ENCODE measurements around the gene PACS1. TPM values are rescaled to one million over a fixed set of nuclear protein-coding genes. Genes with fewer than 3 reads are reported as not detected.

PACS1 gene
- total RNA-seq, 1 experiment from 2014 or later: 41.1 TPM

DNA sequence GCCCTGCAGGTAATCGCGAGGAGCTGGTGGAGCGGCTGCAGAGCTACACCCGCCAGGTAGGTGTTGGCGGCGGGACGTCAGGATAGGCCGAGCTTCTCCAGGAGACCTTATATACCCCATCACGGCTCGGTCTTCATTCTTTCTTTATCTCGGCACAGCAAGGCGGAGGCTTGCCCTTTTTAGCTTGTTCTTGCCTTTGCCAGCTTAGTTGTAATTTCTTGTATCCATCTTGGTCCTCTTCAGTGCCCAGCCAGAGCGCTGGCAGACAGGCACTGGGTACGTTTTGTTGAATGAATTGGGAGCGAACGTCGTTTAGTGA is 17.4 kb upstream of the PACS1 start:
- POLR2A ChIA-PET: interaction anchor here (1.0 to 1.8 kb wide), 3 partner anchors 41 to 161 kb away, joined by 3 to 5 read pairs (median 3); partner anchors contain the start of genes BANF1 and EIF1AD
- ATAC-seq (no peak), DNase-seq (ENCODE audit: low read depth, low spot score) (no peak)
- intact Hi-C loops (cut with micrococcal nuclease): loop anchor here (1.0 kb wide), 1 partner anchor 51 kb away; no protein-coding TSS in a partner anchor
- CTCF ChIA-PET: interaction anchor here (0.9 to 1.0 kb wide), 2 partner anchors 30 to 120 kb away, joined by 3 to 4 read pairs; no protein-coding TSS in a partner anchor
- H3K9me2 ChIP-seq (ENCODE audit: insufficient read depth): no peaks in the 10 kb centered on the region
- peaks cover 28 to 31% of the 10 kb centered on the region in 2 experiments for H3K36me3 ChIP-seq (ENCODE audit: control insufficient read depth in 1 of 2, insufficient read depth in 2 of 2, low read length in 2 of 2)
- H3K4me3 ChIP-seq (replicated peaks in 1 of 2; ENCODE audit: low read depth in 1 of 2, low read length in 2 of 2): peak overlapping the region; percentile 79 to 100
- RAD21 ChIA-PET (ENCODE audit: low non-redundant PET in 1 of 2, low total read pairs in 2 of 2, uncharacterized antibody in 2 of 2, unreplicated experiment in 2 of 2): no interaction called here
- H3K4me2 ChIP-seq (ENCODE audit: low read length): peak overlapping the region; percentile 92
- H2AFZ ChIP-seq (ENCODE audit: low read depth, low read length, poor library complexity, severe bottlenecking): no peak overlapping the region
- peaks cover 19 to 21% of the 10 kb centered on the region in 2 experiments for H3K4me1 ChIP-seq (ENCODE audit: control insufficient read depth in 1 of 2, insufficient read depth in 2 of 2, low read length in 2 of 2)
- H3K27me3 ChIP-seq (ENCODE audit: insufficient read depth, low read length): no peaks in the 10 kb centered on the region
- no TSS peak for BruUV-seq (replicated peaks)
- H3K79me2 ChIP-seq (ENCODE audit: insufficient read depth, low read length): peaks cover 50% of the 10 kb centered on the region
- TF ChIP-seq POLR2AphosphoS5 (IDR thresholded peaks at IDR 0.05; ENCODE audit: low read depth, low read length) (no peak), ZFX (IDR thresholded peaks at IDR 0.05) (peak; percentile 67; the same call in 1 of the 2 replicates), CBX3 (IDR thresholded peaks at IDR 0.05; ENCODE audit: low read depth) (no peak), JUND (IDR thresholded peaks at IDR 0.05) (no peak), TCF7L2 (IDR thresholded peaks at IDR 0.05; ENCODE audit: borderline replicate concordance, extremely low read depth, insufficient read depth, insufficient read length) (no peak), ZNF274 (IDR thresholded peaks at IDR 0.05; ENCODE audit: low read depth, low read length) (no peak)
- H4K20me1 ChIP-seq (ENCODE audit: insufficient read depth): no peaks in the 10 kb centered on the region
- H3K27ac ChIP-seq (ENCODE audit: low read depth, low read length): peak overlapping the region; percentile 62
- H3K9ac ChIP-seq (ENCODE audit: low read length): peak overlapping the region; percentile 79
- H3K9me3 ChIP-seq (ENCODE audit: control insufficient read depth in 1 of 2, insufficient read depth in 1 of 2, low read depth in 1 of 2, low read length in 2 of 2): no peaks in the 10 kb centered on the region

DNA sequence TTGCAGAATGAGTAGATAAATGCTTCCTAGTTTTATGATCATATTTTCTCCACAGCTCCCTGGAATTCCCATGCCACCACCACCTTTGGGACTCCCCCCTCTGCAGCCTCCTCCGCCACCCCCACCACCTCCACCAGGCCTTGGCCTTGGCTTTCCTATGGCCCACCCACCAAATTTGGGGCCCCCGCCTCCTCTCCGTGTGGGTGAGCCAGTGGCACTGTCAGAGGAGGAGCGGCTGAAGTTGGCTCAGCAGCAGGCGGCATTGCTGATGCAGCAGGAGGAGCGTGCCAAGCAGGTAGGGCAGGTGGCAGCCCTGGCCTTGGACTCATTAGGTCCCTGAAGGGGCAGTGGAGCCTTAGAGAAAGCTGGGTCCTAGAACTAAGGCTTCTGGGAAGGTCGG is 15.1 kb upstream of the PACS1 start:
- H2AFZ ChIP-seq (ENCODE audit: low read depth, low read length, poor library complexity, severe bottlenecking): no peak overlapping the region

More for the DNA sequence above, 15.1 kb upstream of the PACS1 start:
- peaks cover 15 to 21% of the 10 kb centered on the region in 2 experiments for H3K4me1 ChIP-seq (ENCODE audit: control insufficient read depth in 1 of 2, insufficient read depth in 2 of 2, low read length in 2 of 2)
- H3K27me3 ChIP-seq (ENCODE audit: insufficient read depth, low read length): no peaks in the 10 kb centered on the region
- DNase-seq (ENCODE audit: low read depth, low spot score) (no peak), ATAC-seq (no peak)
- H4K20me1 ChIP-seq (ENCODE audit: insufficient read depth): no peaks in the 10 kb centered on the region
- H3K79me2 ChIP-seq (ENCODE audit: insufficient read depth, low read length): peaks cover 51% of the 10 kb centered on the region
- no peaks in the 10 kb centered on the region for H3K9me3 ChIP-seq (ENCODE audit: control insufficient read depth in 1 of 2, insufficient read depth in 1 of 2, low read depth in 1 of 2, low read length in 2 of 2)
- no peak overlapping the region for H3K4me2 ChIP-seq (ENCODE audit: low read length)
- intact Hi-C loops (cut with micrococcal nuclease): no loop called here
- no peak overlapping the region for H3K27ac ChIP-seq (ENCODE audit: low read depth, low read length)
- peaks cover 48 to 51% of the 10 kb centered on the region in 2 experiments for H3K36me3 ChIP-seq (ENCODE audit: control insufficient read depth in 1 of 2, insufficient read depth in 2 of 2, low read length in 2 of 2)
- TF ChIP-seq EZH2 (IDR thresholded peaks at IDR 0.05) (no peak), CEBPB (IDR thresholded peaks at IDR 0.05; ENCODE audit: low read depth) (no peak), RAD21 (IDR thresholded peaks at IDR 0.05; ENCODE audit: low read depth) (no peak), ZNF274 (IDR thresholded peaks at IDR 0.05; ENCODE audit: low read depth, low read length) (no peak), POLR2A (IDR thresholded peaks at IDR 0.05; ENCODE audit: borderline replicate concordance, extremely low read depth, insufficient read depth, insufficient read length) (no peak), CBX3 (IDR thresholded peaks at IDR 0.05; ENCODE audit: low read depth) (no peak)
- TF ChIP-seq, protein P1, sequence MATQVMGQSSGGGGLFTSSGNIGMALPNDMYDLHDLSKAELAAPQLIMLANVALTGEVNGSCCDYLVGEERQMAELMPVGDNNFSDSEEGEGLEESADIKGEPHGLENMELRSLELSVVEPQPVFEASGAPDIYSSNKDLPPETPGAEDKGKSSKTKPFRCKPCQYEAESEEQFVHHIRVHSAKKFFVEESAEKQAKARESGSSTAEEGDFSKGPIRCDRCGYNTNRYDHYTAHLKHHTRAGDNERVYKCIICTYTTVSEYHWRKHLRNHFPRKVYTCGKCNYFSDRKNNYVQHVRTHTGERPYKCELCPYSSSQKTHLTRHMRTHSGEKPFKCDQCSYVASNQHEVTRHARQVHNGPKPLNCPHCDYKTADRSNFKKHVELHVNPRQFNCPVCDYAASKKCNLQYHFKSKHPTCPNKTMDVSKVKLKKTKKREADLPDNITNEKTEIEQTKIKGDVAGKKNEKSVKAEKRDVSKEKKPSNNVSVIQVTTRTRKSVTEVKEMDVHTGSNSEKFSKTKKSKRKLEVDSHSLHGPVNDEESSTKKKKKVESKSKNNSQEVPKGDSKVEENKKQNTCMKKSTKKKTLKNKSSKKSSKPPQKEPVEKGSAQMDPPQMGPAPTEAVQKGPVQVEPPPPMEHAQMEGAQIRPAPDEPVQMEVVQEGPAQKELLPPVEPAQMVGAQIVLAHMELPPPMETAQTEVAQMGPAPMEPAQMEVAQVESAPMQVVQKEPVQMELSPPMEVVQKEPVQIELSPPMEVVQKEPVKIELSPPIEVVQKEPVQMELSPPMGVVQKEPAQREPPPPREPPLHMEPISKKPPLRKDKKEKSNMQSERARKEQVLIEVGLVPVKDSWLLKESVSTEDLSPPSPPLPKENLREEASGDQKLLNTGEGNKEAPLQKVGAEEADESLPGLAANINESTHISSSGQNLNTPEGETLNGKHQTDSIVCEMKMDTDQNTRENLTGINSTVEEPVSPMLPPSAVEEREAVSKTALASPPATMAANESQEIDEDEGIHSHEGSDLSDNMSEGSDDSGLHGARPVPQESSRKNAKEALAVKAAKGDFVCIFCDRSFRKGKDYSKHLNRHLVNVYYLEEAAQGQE (IDR thresholded peaks at IDR 0.05; ENCODE audit: low read depth): no peak
- TF ChIP-seq, protein P2, sequence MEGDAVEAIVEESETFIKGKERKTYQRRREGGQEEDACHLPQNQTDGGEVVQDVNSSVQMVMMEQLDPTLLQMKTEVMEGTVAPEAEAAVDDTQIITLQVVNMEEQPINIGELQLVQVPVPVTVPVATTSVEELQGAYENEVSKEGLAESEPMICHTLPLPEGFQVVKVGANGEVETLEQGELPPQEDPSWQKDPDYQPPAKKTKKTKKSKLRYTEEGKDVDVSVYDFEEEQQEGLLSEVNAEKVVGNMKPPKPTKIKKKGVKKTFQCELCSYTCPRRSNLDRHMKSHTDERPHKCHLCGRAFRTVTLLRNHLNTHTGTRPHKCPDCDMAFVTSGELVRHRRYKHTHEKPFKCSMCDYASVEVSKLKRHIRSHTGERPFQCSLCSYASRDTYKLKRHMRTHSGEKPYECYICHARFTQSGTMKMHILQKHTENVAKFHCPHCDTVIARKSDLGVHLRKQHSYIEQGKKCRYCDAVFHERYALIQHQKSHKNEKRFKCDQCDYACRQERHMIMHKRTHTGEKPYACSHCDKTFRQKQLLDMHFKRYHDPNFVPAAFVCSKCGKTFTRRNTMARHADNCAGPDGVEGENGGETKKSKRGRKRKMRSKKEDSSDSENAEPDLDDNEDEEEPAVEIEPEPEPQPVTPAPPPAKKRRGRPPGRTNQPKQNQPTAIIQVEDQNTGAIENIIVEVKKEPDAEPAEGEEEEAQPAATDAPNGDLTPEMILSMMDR (IDR thresholded peaks at IDR 0.05 in 2 of 3, conservative IDR thresholded peaks at IDR 0.05 in 1 of 3; ENCODE audit: borderline replicate concordance in 1 of 3, insufficient read depth in 1 of 3, low read depth in 2 of 3, low read length in 2 of 3): no peak
- no peak overlapping the region for H3K4me3 ChIP-seq (replicated peaks in 1 of 2; ENCODE audit: low read depth in 1 of 2, low read length in 2 of 2)
- CTCF ChIA-PET: interaction anchor here (2.3 kb wide), 1 partner anchor 13 kb away, joined by 8 read pairs; no protein-coding TSS in a partner anchor
- POLR2A ChIA-PET: no interaction called here
- H3K9ac ChIP-seq (ENCODE audit: low read length): no peak overlapping the region
- RAD21 ChIA-PET (ENCODE audit: low non-redundant PET in 1 of 2, low total read pairs in 2 of 2, uncharacterized antibody in 2 of 2, unreplicated experiment in 2 of 2): no interaction called here
- H3K9me2 ChIP-seq (ENCODE audit: insufficient read depth): no peaks in the 10 kb centered on the region
- no TSS peak for BruUV-seq (replicated peaks)

All from HCT116 (cell line).